ENCODE results near the gene USP19. TPM values are rescaled to one million over a fixed set of nuclear protein-coding genes. Genes with fewer than 3 reads are reported as not detected.

Gene USP19
- total RNA-seq, 2 donors from 2014 or later: 59.1 to 81.0 TPM

- Histone ChIP-seq H3K36me3 (peaks cover 28% of the 10 kb centered on the region), H3K9ac (ENCODE audit: low read depth in 2 of 2, low read length in 2 of 2) (peak overlapping the region; percentile 99 to 100), H3K4me3 (peak overlapping the region; percentile 83), H3K27ac (peak overlapping the region; percentile 94), H3K4me1 (peaks cover 10% of the 10 kb centered on the region), H3K27me3 (no peaks in the 10 kb centered on the region), H3K9me3 (no peaks in the 10 kb centered on the region)
- intact Hi-C loops (cut with DNase I): no loop called here
- DNase-seq: no peak
- no peak for TF ChIP-seq CTCF (IDR thresholded peaks at IDR 0.05)
Measured at GRCh38 chr3:49120096-49120437, 556 bp downstream of the USP19 start.

GRCh38 chr3:49119439-49119838, 1.2 kb downstream of the USP19 start:
- intact Hi-C loops (cut with DNase I): no loop called here
- Histone ChIP-seq H3K9ac (ENCODE audit: low read depth in 2 of 2, low read length in 2 of 2) (peak overlapping the region; percentile 99 to 100), H3K36me3 (peaks cover 34% of the 10 kb centered on the region), H3K27ac (no peak overlapping the region), H3K4me3 (peak overlapping the region; percentile 83), H3K4me1 (peaks cover 10% of the 10 kb centered on the region), H3K27me3 (no peaks in the 10 kb centered on the region), H3K9me3 (no peaks in the 10 kb centered on the region)
- DNase-seq: no peak
- no peak for TF ChIP-seq CTCF (IDR thresholded peaks at IDR 0.05)

DNA sequence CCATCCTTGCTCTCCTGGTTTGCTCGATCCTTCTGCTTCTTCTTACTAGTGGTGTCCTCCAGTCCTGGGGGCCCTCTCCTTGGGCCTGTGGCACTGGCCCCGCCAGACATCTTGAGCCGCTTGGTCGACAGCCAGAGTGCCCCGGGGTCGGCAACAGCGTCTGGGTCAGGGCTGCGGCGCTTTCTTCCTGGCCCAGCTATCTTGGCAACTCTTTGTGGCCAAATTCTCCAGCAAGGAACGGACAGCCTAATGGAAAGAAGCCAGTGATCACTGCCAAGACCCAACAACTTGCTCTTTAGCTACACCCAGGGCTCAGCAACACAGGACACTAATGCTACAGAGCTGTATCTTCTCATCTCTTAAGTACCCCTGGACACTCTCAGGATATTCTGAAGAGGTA, 1.6 kb downstream of the USP19 start:
- intact Hi-C loops (cut with DNase I): no loop called here
- Histone ChIP-seq H3K4me3 (no peak overlapping the region), H3K36me3 (peaks cover 38% of the 10 kb centered on the region), H3K9me3 (no peaks in the 10 kb centered on the region), H3K9ac (ENCODE audit: low read depth in 2 of 2, low read length in 2 of 2) (peak overlapping the region; percentile 99 to 100), H3K27me3 (no peaks in the 10 kb centered on the region), H3K27ac (no peak overlapping the region), H3K4me1 (peaks cover 10% of the 10 kb centered on the region)
- no peak for TF ChIP-seq CTCF (IDR thresholded peaks at IDR 0.05)
- no peak for DNase-seq

DNA sequence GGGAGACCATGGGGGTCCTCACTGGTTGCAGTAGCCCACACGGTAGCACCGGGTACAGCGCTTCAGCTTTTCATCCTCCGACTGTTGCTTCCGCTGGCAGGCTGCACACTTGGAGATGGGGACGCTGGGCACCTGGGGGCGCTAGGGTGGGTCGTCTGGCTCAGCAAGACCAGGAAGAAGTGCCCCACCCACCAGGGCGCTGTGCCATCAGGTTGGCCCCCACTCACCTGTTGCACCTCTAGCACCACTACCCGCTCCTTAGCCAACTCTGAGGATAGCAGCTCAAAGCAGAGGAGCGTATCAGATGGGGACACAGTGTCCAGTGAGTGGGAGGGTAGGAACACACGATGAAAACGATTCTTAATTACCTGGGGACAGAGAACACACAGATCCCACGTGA, 8.4 kb downstream of the USP19 start:
- TF ChIP-seq CTCF (IDR thresholded peaks at IDR 0.05): no peak
- Histone ChIP-seq H3K36me3 (peaks cover 64% of the 10 kb centered on the region), H3K4me3 (no peak overlapping the region), H3K9ac (ENCODE audit: low read depth in 2 of 2, low read length in 2 of 2) (no peak overlapping the region), H3K4me1 (no peaks in the 10 kb centered on the region), H3K27me3 (no peaks in the 10 kb centered on the region), H3K9me3 (no peaks in the 10 kb centered on the region), H3K27ac (no peak overlapping the region)
- intact Hi-C loops (cut with DNase I): no loop called here
- no peak for DNase-seq

- DNase-seq: no peak
- no peak overlapping the region for H3K4me3 ChIP-seq
- intact Hi-C loops (cut with DNase I): no loop called here
- H3K9ac ChIP-seq (ENCODE audit: low read depth in 2 of 2, low read length in 2 of 2): no peak overlapping the region
- no peak for TF ChIP-seq CTCF (IDR thresholded peaks at IDR 0.05)
- H3K36me3 ChIP-seq: peaks cover 55% of the 10 kb centered on the region
- no peaks in the 10 kb centered on the region for H3K27me3 ChIP-seq
- no peak overlapping the region for H3K27ac ChIP-seq
- H3K9me3 ChIP-seq: no peaks in the 10 kb centered on the region
- H3K4me1 ChIP-seq: no peaks in the 10 kb centered on the region
Measured at GRCh38 chr3:49111347-49111746, 9.3 kb downstream of the USP19 start.

DNA sequence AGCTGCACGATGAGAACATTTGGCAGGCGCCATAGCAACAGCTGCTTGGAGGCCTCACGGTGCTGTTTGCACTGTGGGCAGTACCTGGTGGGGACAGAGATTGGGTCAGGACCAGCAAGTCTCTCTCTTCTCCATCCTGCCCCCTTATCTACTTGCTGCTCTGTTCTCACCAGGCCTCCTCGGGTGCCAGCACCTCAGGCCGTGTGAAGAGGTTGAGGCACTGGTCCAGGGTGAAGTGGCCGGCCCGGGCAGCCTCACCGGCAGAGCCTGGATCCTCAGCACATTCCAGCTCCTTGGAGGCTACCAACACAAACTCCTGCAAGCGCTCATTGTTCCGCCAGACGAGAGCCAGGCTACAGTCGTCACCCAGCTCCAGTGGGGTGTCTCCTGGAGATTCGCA, 9.8 kb downstream of the USP19 start:
- TF ChIP-seq CTCF (IDR thresholded peaks at IDR 0.05): no peak
- H3K9me3 ChIP-seq: no peaks in the 10 kb centered on the region
- no peak overlapping the region for H3K27ac ChIP-seq
- peaks cover 50% of the 10 kb centered on the region for H3K36me3 ChIP-seq
- H3K9ac ChIP-seq (ENCODE audit: low read depth in 2 of 2, low read length in 2 of 2): no peak overlapping the region
- intact Hi-C loops (cut with DNase I): no loop called here
- H3K4me3 ChIP-seq: no peak overlapping the region
- H3K27me3 ChIP-seq: no peaks in the 10 kb centered on the region
- no peak for DNase-seq
- H3K4me1 ChIP-seq: no peaks in the 10 kb centered on the region

Data from colonic mucosa (tissue), 4 donors.